ENCODE measurements around the gene MRPL34. TPM values are rescaled to one million over a fixed set of nuclear protein-coding genes. Genes with fewer than 3 reads are reported as not detected.

Gene MRPL34
- total and polyA plus RNA-seq, 4 donors, result 22.3 to 137 (median 93.4) TPM

GRCh38 chr19:17263712-17264640, 41.7 kb upstream of the MRPL34 start:
- H3K36me3 ChIP-seq (ENCODE audit: control insufficient read depth in 4 of 4, insufficient read depth in 4 of 4, low read length in 4 of 4), result peaks cover 0 to 10% (median 1%) of the 10 kb centered on the region in 4 donors
- DNase-seq (no peak), ATAC-seq (ENCODE audit: insufficient read depth, low FRiP score) (no peak)
- no peak overlapping the region for H3K9ac ChIP-seq (ENCODE audit: insufficient read depth in 1 of 2, low read length in 2 of 2)
- WGBS, 2 donors, result 67 to 77% methylated on average over 20 to 23 of the region's 23 CpGs
- H3K4me3 ChIP-seq, result peak overlapping the region; percentile 39
- peaks cover 0 to 3% (median 0%) of the 10 kb centered on the region in 4 donors for H3K9me3 ChIP-seq (ENCODE audit: control insufficient read depth in 4 of 4, insufficient read depth in 3 of 4, low read length in 3 of 4)
- H3K27me3 ChIP-seq (ENCODE audit: control insufficient read depth in 3 of 3, insufficient read depth in 3 of 3, low read length in 2 of 3), result no peaks in the 10 kb centered on the region
- peaks cover 0 to 6% (median 0%) of the 10 kb centered on the region in 5 donors for H3K4me1 ChIP-seq (ENCODE audit: control insufficient read depth in 5 of 5, insufficient read depth in 5 of 5, low read length in 5 of 5)
- peak overlapping the region; percentile 51 to 81 for H3K27ac ChIP-seq (ENCODE audit: low read depth in 1 of 2, low read length in 1 of 2)
- no peak for TF ChIP-seq CTCF (IDR thresholded peaks at IDR 0.05; ENCODE audit: control extremely low read depth, extremely low read depth)

GRCh38 chr19:17264641-17264979, 41.1 kb upstream of the MRPL34 start, which contains the start of gene USHBP1:
TSS of gene USHBP1 (minus strand) at chr19:17264745. CDS start at chr19:17264299, 446 bp downstream.
- peak within 1 kb of the TSS; percentile 39 for H3K4me3 ChIP-seq
- no peak for TF ChIP-seq CTCF (IDR thresholded peaks at IDR 0.05; ENCODE audit: control extremely low read depth, extremely low read depth)
- 28 to 33% methylated on average over 5 of the region's 5 CpGs for WGBS, 2 donors
- H3K36me3 ChIP-seq (ENCODE audit: control insufficient read depth in 4 of 4, insufficient read depth in 4 of 4, low read length in 4 of 4), result peaks cover 0 to 7% (median 1%) of the 10 kb centered on the region in 4 donors
- peak in 2 of 3 donors; percentile 33 to 59 for DNase-seq
- ATAC-seq (ENCODE audit: insufficient read depth, low FRiP score), result no peak
- no peaks in the 10 kb centered on the region for H3K27me3 ChIP-seq (ENCODE audit: control insufficient read depth in 3 of 3, insufficient read depth in 3 of 3, low read length in 2 of 3)
- H3K27ac ChIP-seq (ENCODE audit: low read depth in 1 of 2, low read length in 1 of 2), result peak within 1 kb of the TSS; percentile 51 to 81
- no peaks in the 10 kb centered on the region for H3K9me3 ChIP-seq (ENCODE audit: control insufficient read depth in 4 of 4, insufficient read depth in 3 of 4, low read length in 3 of 4)
- H3K4me1 ChIP-seq (ENCODE audit: control insufficient read depth in 5 of 5, insufficient read depth in 5 of 5, low read length in 5 of 5), result peaks cover 0 to 6% (median 0%) of the 10 kb centered on the region in 5 donors
- no peak within 1 kb of the TSS for H3K9ac ChIP-seq (ENCODE audit: insufficient read depth in 1 of 2, low read length in 2 of 2)

- Histone ChIP-seq H3K27me3 (ENCODE audit: control insufficient read depth in 3 of 3, insufficient read depth in 3 of 3, low read length in 2 of 3) (no peaks in the 10 kb centered on the region), H3K36me3 (ENCODE audit: control insufficient read depth in 4 of 4, insufficient read depth in 4 of 4, low read length in 4 of 4) (peaks cover 3 to 10% (median 3%) of the 10 kb centered on the region in 4 donors), H3K27ac (ENCODE audit: low read depth in 1 of 2, low read length in 1 of 2) (no peak overlapping the region), H3K9me3 (ENCODE audit: control insufficient read depth in 4 of 4, insufficient read depth in 3 of 4, low read length in 3 of 4) (no peaks in the 10 kb centered on the region), H3K4me1 (ENCODE audit: control insufficient read depth in 5 of 5, insufficient read depth in 5 of 5, low read length in 5 of 5) (peaks cover 0 to 6% (median 0%) of the 10 kb centered on the region in 5 donors), H3K9ac (ENCODE audit: insufficient read depth in 1 of 2, low read length in 2 of 2) (no peak overlapping the region), H3K4me3 (no peak overlapping the region)
- TF ChIP-seq CTCF (IDR thresholded peaks at IDR 0.05; ENCODE audit: control extremely low read depth, extremely low read depth), result no peak
- 94 to 95% methylated on average over 7 of the region's 7 CpGs for WGBS, 2 donors
- no peak for DNase-seq
- no peak for ATAC-seq (ENCODE audit: insufficient read depth, low FRiP score)
Observed at GRCh38 chr19:17266026-17266425, 39.6 kb upstream of the MRPL34 start.
